Cardiac fibroblast (primary cell): Measurements from ENCODE around the gene ZNF423.

Experiments used
- DNase-seq, 2 donors: peaks; one replicate each; pipeline versions ENCODE4 v3.0.0 to v3.0.0-alpha.2; 2010; ENCODE audit warnings: low read depth in 2 of 2
- H3K4me3 ChIP-seq, 2 donors: replicated peaks in 1 of 2; 1 replicate in 1 of 2; 2 replicates in 1 of 2; pipeline ENCODE4 v1.5.1; 2011; ENCODE audit warnings: low read depth in 2 of 2, low read length in 2 of 2, mild to moderate bottlenecking in 2 of 2, moderate library complexity in 1 of 2
- CTCF ChIP-seq: IDR thresholded peaks from one replicate; pipeline ENCODE4 v1.5.1; 2011; ENCODE audit warnings: low read depth, mild to moderate bottlenecking, low read length, inconsistent platforms

Gene ZNF423

GRCh38 chr16:49699841-49700175 lies 156.1 kb downstream of the ZNF423 start:
- no peak for DNase-seq
- H3K4me3 ChIP-seq = no peak overlapping the region
- TF ChIP-seq CTCF = no peak

DNA sequence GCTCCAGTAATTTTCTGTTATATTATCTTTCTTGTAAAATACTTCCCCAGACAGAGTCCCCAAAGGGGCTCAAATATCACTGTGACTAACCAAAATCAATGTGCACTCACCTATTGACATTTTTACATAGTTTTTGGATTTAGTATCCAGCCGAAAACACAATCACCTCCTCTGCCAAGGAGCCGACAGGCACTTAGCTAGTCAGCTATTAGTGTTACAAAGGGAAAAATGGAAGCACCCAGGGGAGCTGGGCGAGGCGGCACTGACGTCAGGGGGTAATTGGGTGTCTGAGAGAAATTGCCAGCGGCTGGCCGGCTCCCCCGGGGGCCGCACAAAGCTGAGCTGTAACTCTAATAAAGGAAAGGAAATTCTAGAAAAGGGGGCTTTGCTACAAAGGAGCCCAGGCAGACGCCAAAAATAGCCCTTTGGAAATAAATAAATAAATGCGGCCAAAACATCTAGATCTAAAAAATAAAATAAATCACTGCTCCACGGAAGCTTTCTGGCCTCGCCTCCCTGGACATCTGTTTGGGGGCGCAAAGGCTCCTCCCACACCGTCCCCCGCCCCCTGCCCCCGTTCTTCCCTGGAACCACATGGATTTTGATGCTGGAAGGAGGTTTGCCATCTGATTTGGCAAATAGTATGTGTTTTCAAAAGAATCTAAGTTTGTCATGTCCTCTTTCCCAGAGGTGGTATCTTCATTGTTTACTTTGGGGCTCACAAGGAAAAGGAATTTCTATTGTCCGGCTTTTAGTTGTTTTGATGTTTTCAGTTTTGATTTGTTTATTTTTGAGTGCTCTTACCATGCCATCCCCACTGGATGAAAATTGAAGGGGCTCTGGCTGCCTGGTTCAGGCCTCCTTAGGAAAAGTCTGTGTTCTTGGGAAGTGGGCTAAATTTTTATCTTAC lies 156.7 kb downstream of the ZNF423 start:
- H3K4me3 ChIP-seq = no peak overlapping the region
- no peak for TF ChIP-seq CTCF
- peak; percentile 76 to 79 for DNase-seq

GRCh38 chr16:49698453-49698815 lies 157.5 kb downstream of the ZNF423 start:
- no peak for TF ChIP-seq CTCF
- DNase-seq = peak in 1 of 2 donors; percentile 56
- H3K4me3 ChIP-seq = no peak overlapping the region

- DNase-seq = no peak
- TF ChIP-seq CTCF = no peak
- no peak overlapping the region for H3K4me3 ChIP-seq
Measured at GRCh38 chr16:49697631-49698452, 158.1 kb downstream of the ZNF423 start.

GRCh38 chr16:49696414-49697101 lies 159.4 kb downstream of the ZNF423 start:
- no peak for DNase-seq
- H3K4me3 ChIP-seq = no peak overlapping the region
- TF ChIP-seq CTCF = no peak

DNA sequence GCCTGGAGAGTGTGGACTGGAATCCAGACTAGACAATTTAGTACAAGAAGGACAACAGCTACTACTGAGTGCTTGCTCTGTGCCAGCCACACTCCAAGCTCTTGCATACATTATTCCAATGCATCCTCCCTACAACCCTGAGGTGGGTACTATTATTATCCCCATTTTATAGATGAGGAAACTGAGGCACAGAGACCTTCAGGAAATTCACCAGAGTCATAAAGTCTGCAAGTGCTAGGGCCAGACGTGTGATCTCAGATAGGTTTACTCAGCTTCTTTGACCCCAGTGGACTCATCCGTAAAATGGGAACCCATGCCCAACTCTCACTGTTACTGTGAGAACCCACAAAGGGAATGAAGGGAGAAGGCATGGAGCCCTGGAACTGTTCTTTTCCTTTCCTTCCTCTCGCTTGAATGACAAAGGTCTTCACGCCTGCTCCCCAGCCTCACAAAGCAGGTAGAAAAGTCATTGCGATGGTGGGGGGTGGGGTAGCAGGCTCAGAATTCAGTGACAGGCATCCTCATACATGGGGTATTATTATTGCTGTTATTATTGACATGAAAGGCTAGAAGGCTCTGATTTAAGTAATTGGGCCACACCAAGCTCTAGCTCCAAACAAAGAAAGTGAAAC lies 160.0 kb downstream of the ZNF423 start:
- no peak for DNase-seq
- no peak for TF ChIP-seq CTCF

More for the DNA sequence above, 160.0 kb downstream of the ZNF423 start:
- H3K4me3 ChIP-seq = no peak overlapping the region
